Neural cell (in vitro differentiated cells): Measurements from ENCODE around the gene CPNE5.
A peak's percentile ranks its signal among the peaks of the same experiment; 100 is the strongest.

ENCODE experiments used
- EP300 ChIP-seq: fragments of 450-650 bp; conservative IDR thresholded peaks from 2 replicates; pipeline ENCODE4 v1.6.1; 2014; ENCODE audit warnings: antibody characterized with exemption, mild to moderate bottlenecking, moderate library complexity; ENCODE audit not compliant: poor library complexity, severe bottlenecking
- EZH2 ChIP-seq: fragments of 200-600, 300-800 bp; shearing (Covaris generic), sonication (generic); IDR thresholded peaks from 2 replicates; pipeline ENCODE4 v1.6.1; 2014; ENCODE audit warnings: antibody characterized with exemption, low read length, borderline replicate concordance, mild to moderate bottlenecking; ENCODE audit not compliant: insufficient read depth, poor library complexity, severe bottlenecking
- MXI1 ChIP-seq: fragments of 450-650 bp; conservative IDR thresholded peaks from 2 replicates; pipeline ENCODE4 v1.6.1; 2014; ENCODE audit warnings: antibody characterized with exemption, mild to moderate bottlenecking; ENCODE audit not compliant: poor library complexity, severe bottlenecking
- POLR2AphosphoS5 ChIP-seq: IDR thresholded peaks from 2 replicates; pipeline ENCODE4 v1.6.1; 2012
- SMC3 ChIP-seq: fragments of 450-650 bp; conservative IDR thresholded peaks from 2 replicates; pipeline ENCODE4 v1.6.1; 2014; ENCODE audit warnings: antibody characterized with exemption, mild to moderate bottlenecking, moderate library complexity; ENCODE audit not compliant: poor library complexity
- TAF1 ChIP-seq: IDR thresholded peaks from 2 replicates; pipeline ENCODE4 v1.6.1; 2012; ENCODE audit warnings: low read depth
- TF ChIP-seq, protein P1 (sequence below): fragments of 450-650 bp; IDR thresholded peaks from 2 replicates; pipeline ENCODE4 v1.5.1; 2014; ENCODE audit warnings: antibody characterized with exemption, mild to moderate bottlenecking, moderate library complexity; ENCODE audit not compliant: poor library complexity, severe bottlenecking

GRCh38 chr6:36759148-36759759, 80.0 kb downstream of the CPNE5 start:
- TF ChIP-seq SMC3 = peak; percentile 74
- TF ChIP-seq, protein P1, sequence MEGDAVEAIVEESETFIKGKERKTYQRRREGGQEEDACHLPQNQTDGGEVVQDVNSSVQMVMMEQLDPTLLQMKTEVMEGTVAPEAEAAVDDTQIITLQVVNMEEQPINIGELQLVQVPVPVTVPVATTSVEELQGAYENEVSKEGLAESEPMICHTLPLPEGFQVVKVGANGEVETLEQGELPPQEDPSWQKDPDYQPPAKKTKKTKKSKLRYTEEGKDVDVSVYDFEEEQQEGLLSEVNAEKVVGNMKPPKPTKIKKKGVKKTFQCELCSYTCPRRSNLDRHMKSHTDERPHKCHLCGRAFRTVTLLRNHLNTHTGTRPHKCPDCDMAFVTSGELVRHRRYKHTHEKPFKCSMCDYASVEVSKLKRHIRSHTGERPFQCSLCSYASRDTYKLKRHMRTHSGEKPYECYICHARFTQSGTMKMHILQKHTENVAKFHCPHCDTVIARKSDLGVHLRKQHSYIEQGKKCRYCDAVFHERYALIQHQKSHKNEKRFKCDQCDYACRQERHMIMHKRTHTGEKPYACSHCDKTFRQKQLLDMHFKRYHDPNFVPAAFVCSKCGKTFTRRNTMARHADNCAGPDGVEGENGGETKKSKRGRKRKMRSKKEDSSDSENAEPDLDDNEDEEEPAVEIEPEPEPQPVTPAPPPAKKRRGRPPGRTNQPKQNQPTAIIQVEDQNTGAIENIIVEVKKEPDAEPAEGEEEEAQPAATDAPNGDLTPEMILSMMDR = peak; percentile 86
- TF ChIP-seq EZH2 = no peak
- TF ChIP-seq EP300 = no peak
- TF ChIP-seq MXI1 = no peak
- TF ChIP-seq TAF1 = no peak
- no peak for TF ChIP-seq POLR2AphosphoS5
